Activated T-cell treated with anti-CD3 and anti-CD28 coated beads, Interleukin-2, amount 50 U/mL, for 24 hours (primary cell): ENCODE results near the gene MRM1.
A peak's percentile ranks its signal among the peaks of the same experiment; 100 is the strongest.

Experiments
- DNase-seq: peaks from one replicate; pipeline ENCODE4 v3.0.0-alpha.2; 2020
- H3K27ac Mint-ChIP-seq: 2 replicates; pipeline ENCODE4 v1.8.0; 2020; ENCODE audit warnings: mild to moderate bottlenecking, mixed read lengths
- H3K27me3 Mint-ChIP-seq: 2 replicates; pipeline ENCODE4 v1.8.0; 2020; ENCODE audit warnings: mixed read lengths
- H3K36me3 Mint-ChIP-seq: 2 replicates; pipeline ENCODE4 v1.8.0; 2020; ENCODE audit warnings: low read depth, mixed read lengths
- H3K4me1 Mint-ChIP-seq: 2 replicates; pipeline ENCODE4 v1.8.0; 2020; ENCODE audit warnings: low read depth, mixed read lengths
- H3K4me3 Mint-ChIP-seq: 2 replicates; pipeline ENCODE4 v1.8.0; 2020; ENCODE audit warnings: mild to moderate bottlenecking, moderate library complexity, mixed read lengths
- H3K9me3 Mint-ChIP-seq: 2 replicates; pipeline ENCODE4 v1.8.0; 2020; ENCODE audit warnings: mixed read lengths

The MRM1 gene

DNA sequence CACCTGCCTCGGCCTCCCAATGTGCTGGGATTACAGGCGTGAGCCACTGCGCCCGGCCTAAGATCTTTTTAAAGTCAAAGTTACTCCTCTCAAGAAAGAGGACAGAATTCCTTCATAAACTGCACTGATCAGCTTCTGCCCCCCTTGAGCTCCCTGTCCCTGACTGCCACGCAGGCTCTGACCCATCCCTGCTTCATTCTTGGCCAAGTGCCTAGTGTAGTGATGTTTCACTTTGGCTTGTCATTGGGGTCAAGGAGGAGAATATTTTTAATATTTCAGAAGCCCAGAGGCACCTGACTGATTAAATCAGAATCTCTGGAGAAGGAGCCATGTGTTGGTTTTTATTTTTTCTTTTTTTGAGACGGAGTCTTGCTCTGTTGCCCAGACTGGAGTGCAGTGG lies 9.1 kb downstream of the MRM1 start:
- H3K27ac Mint-ChIP-seq, result no peak overlapping the region
- H3K4me3 Mint-ChIP-seq, result no peak overlapping the region
- no peaks in the 10 kb centered on the region for H3K9me3 Mint-ChIP-seq
- peaks cover 43% of the 10 kb centered on the region for H3K36me3 Mint-ChIP-seq
- DNase-seq, result no peak
- H3K4me1 Mint-ChIP-seq, result peaks cover 27% of the 10 kb centered on the region
- H3K27me3 Mint-ChIP-seq, result no peaks in the 10 kb centered on the region

DNA sequence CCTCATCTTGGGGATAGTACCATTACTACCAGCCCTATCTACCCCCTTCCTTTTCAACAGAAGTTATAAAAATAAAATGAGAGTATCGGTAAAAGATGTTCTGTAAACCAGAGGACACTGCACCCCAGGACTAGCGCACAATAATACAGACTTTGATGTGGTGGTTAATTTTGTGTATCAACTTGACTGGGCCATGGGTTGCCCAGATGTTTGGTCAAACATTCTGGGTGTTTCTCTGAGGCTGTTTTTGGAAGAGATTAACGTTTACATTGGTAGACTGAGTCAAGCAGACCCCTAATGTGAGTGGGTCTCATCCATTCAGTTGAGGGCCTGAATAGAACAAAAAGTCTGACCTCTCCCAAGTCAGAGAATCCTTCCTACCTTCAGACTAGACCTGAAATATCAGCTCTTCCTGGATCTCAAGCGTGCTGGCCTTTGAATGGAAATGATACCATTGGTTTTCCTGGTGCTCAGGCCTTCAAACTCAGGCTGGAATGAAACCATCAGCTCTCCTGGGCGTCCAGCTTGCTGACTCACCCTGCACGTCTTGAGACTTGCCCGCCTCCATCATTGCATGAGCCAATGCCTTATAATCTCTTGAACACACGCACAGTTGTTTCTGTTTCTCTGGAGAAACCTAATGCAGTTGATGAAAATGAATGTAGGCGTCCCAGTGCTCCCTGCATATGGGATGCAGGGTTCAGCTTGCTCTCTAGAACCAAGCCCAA lies 10.1 kb downstream of the MRM1 start:
- Mint-ChIP-seq H3K4me3 (no peak overlapping the region), H3K27me3 (no peaks in the 10 kb centered on the region), H3K9me3 (no peaks in the 10 kb centered on the region), H3K27ac (no peak overlapping the region), H3K36me3 (peaks cover 33% of the 10 kb centered on the region), H3K4me1 (peaks cover 20% of the 10 kb centered on the region)
- DNase-seq, result no peak

DNA sequence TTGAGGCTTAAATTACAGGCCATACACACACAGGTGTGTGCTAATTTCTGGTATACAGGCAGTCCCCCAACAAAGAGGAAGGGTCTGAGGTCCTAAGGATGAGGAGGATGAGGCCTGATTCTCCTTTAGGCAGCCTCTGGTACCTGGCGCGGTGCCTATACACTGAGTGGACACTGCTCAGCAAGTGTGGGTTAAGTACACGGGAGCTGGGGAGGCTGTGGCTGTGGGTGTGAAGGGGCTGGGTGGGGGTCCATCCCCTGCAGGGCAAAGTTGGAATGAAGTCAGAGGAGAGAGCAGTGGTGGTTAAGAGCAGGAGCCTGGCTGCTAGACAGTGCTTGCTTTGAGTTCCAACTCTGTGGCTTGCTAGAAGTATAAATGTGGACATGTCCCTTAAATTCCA lies 10.9 kb downstream of the MRM1 start:
- no peaks in the 10 kb centered on the region for H3K27me3 Mint-ChIP-seq
- peaks cover 20% of the 10 kb centered on the region for H3K4me1 Mint-ChIP-seq
- H3K4me3 Mint-ChIP-seq, result no peak overlapping the region
- no peak overlapping the region for H3K27ac Mint-ChIP-seq
- DNase-seq, result no peak
- H3K9me3 Mint-ChIP-seq, result no peaks in the 10 kb centered on the region
- H3K36me3 Mint-ChIP-seq, result peaks cover 31% of the 10 kb centered on the region

DNA sequence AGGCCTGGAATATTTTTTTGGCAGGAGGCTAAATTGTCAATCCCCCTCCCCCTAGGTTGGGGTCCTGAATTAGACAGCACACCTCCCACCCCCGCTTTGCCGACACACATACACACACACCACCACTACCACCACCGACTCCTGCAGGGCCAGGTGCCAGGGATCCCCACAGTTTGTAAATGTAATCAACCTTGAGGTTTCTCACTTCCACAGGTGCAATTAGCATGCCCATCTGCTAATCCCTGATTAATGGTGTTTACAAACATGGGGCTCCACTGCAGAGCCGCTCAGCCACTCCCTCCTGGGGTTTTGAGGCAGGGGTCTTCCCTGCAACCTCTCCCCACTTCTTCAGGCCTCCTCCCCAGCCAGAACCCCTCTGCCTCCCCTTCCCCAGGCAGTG lies 11.8 kb downstream of the MRM1 start:
- Mint-ChIP-seq H3K4me3 (no peak overlapping the region), H3K27ac (no peak overlapping the region)

DNA sequence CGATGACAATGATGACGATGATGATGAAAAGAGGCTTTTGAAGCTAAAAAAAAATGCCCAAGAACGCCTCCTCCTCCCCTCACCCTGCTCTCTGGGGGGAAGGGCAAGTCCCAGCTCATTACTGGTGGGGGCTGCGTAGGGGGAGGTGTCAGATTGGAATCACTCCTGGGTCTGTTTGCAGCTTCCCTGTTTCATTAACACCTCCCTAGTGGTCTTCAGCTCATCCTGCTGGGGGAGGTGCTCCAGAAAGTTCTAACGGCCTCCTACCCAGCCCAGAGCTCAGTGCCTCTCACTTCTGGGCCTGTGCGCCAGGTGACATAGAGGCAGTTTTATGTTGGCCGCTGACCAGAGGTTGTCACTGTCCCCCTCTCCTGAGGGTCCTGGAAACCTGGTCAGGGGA lies 12.7 kb downstream of the MRM1 start:
- Mint-ChIP-seq H3K27ac (no peak overlapping the region), H3K36me3 (peaks cover 13% of the 10 kb centered on the region), H3K4me3 (no peak overlapping the region), H3K9me3 (no peaks in the 10 kb centered on the region), H3K27me3 (no peaks in the 10 kb centered on the region), H3K4me1 (peaks cover 4% of the 10 kb centered on the region)
- no peak for DNase-seq

More for the DNA sequence above, 11.8 kb downstream of the MRM1 start:
- no peak for DNase-seq
- Mint-ChIP-seq H3K9me3 (no peaks in the 10 kb centered on the region), H3K27me3 (no peaks in the 10 kb centered on the region), H3K4me1 (peaks cover 13% of the 10 kb centered on the region), H3K36me3 (peaks cover 22% of the 10 kb centered on the region)

DNA sequence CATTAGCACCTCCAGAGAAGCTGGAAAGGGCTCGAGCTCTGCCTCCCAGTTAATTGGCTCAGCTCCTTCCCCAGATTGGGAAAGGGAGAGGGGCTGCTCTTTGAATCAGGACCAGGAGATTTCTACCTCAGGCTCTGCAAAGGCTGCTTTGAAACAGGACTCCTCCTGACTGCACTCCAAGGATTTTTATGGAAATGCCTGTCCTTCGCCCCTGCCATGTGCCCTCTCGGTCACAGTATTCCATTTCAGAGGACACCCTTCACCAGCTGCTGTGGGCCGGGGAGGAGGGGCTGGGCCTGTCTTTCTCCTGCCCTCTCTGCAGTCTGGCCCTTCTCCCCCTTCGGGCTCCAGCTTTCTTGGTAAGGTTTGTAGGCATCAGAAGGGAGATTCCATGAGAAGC lies 13.6 kb downstream of the MRM1 start:
- no peaks in the 10 kb centered on the region for H3K27me3 Mint-ChIP-seq
- DNase-seq, result no peak
- no peak overlapping the region for H3K27ac Mint-ChIP-seq
- H3K36me3 Mint-ChIP-seq, result peaks cover 6% of the 10 kb centered on the region
- H3K4me1 Mint-ChIP-seq, result no peaks in the 10 kb centered on the region
- H3K9me3 Mint-ChIP-seq, result no peaks in the 10 kb centered on the region
- no peak overlapping the region for H3K4me3 Mint-ChIP-seq

DNA sequence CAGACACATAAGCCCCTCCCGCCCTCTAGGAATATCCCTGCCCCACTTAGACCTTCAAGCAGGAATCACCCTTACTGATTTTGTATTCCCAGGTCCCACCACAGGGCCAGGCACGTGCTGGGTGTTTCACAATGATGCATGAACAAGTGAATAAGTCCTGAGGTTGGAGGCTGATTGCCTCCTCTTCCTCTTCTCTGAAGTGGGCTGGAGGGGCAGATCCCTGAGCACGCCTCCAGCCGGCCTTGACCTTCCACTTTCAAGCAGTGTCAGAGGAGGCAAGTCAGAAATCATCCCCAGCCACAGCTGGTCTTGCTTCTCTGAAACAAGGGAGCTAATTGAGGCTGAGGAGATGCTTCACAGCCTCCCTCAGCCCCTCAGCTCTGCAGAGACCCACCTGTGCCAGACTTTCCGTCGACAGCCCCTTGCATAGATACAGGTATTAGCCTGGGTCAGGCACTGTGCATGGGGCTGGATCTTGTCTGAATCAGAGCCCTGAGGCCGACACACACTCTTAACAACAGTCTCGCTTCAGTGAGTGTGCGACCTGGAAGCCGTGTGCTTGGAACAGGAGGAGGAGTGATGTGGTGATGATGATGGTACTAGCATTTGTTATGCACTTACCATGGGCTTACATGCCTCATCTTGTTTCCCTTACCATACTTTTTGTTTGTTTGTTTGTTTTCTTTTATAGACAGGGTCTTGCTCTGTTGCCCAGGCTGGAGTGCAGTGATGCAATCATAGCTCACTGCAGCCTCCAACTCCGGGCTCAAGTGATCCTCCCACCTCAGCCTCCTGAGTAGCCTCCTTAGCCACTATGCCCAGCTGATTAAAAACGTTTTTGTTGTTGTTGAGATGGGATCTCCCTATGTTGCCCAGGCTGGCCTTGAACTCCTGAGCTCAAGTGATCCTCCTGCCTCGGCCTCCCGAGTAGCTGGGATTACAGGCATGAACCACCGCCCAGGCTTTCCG lies 15.0 kb downstream of the MRM1 start:
- Mint-ChIP-seq H3K4me3 (no peak overlapping the region), H3K4me1 (no peaks in the 10 kb centered on the region), H3K27ac (no peak overlapping the region), H3K27me3 (no peaks in the 10 kb centered on the region), H3K9me3 (no peaks in the 10 kb centered on the region), H3K36me3 (peaks cover under 1% of the 10 kb centered on the region)
- DNase-seq, result no peak

DNA sequence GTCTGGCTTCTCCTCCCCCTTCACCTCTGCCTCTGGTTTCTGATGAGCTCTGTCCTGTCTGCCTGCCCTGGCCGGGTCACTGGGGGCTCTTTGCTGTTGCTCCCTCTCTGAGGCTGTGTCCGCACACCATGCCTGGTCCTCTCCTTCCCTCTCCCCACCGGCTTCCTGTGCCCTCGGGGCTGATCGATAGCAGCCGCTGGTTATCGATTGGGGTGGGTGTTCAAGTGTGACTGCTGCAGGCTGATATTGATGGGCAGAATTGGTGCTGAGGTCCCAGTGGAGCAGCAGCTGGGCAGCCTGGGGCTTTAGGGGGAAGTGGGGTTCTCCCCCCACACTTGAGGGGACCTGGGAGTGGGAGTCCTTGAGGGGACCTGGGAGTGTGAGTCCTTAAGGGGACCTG lies 16.4 kb downstream of the MRM1 start:
- no peak for DNase-seq
- Mint-ChIP-seq H3K9me3 (no peaks in the 10 kb centered on the region), H3K27ac (no peak overlapping the region), H3K36me3 (no peaks in the 10 kb centered on the region), H3K4me3 (no peak overlapping the region), H3K27me3 (no peaks in the 10 kb centered on the region), H3K4me1 (no peaks in the 10 kb centered on the region)

DNA sequence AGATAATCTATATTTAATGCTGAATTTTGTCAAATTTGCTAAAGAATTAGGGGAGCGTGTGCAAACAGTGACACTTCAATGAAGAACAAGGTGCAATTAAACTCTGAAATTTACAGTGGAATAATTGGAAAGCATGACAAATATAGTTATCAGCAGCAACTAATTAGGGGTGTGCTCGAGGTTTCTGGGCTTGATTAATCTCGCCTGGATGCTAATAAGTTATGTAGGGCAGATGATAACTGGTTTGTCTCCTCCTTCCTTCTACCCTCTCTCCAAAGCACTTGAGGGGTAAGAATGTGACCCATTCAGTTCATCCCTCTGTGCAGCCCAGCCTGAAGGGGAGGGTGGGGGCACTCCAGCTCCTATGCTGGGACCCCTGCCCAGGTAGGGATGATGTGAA lies 21.9 kb downstream of the MRM1 start:
- Mint-ChIP-seq H3K27me3 (no peaks in the 10 kb centered on the region), H3K36me3 (no peaks in the 10 kb centered on the region), H3K4me1 (no peaks in the 10 kb centered on the region), H3K4me3 (no peak overlapping the region), H3K9me3 (no peaks in the 10 kb centered on the region), H3K27ac (no peak overlapping the region)
- no peak for DNase-seq

DNA sequence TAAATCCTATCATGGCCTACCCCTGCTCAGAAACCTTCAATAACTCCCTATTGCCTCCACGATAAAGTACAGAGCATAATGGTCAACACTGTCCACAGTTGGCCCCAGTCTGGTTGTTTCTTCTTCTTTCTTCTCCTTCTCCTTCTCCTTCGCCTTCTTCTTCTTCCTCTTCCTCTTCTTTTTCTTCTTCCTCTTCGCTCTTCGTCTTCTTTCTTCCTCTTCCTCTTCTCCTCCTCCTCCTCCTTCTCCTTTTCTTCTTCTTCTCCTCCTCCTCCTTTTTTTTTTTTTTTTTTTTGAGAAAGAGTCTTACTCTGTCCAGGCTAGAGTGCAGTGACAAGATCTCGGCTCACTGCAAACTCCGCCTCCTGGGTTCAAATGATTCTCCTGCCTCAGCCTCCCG lies 23.8 kb downstream of the MRM1 start:
- H3K4me3 Mint-ChIP-seq, result no peak overlapping the region
- H3K27ac Mint-ChIP-seq, result no peak overlapping the region
- no peaks in the 10 kb centered on the region for H3K9me3 Mint-ChIP-seq
- DNase-seq, result no peak
- H3K36me3 Mint-ChIP-seq, result no peaks in the 10 kb centered on the region
- peaks cover 2% of the 10 kb centered on the region for H3K4me1 Mint-ChIP-seq
- H3K27me3 Mint-ChIP-seq, result no peaks in the 10 kb centered on the region

DNA sequence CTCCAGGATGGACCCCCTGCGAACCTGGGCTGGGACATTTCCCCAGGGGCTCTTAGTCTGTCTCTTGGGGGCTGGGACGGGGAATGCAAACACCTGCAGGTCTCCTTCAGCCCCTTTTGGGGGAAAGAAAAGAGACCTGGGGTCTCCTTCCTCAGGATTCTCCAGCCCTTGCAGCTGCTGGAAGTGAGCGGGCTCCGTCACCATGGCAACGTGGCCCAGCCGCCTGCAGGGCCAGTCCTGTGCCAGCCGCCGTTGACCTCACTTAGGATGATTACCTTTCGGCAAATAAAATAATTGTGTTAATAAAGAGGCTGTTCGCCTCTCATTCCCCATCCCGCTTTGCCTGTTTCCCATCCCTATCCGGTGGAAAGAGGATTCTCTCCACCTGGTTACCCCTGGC lies 25.7 kb downstream of the MRM1 start:
- Mint-ChIP-seq H3K4me3 (no peak overlapping the region), H3K27ac (no peak overlapping the region), H3K9me3 (no peaks in the 10 kb centered on the region), H3K4me1 (peaks cover 2% of the 10 kb centered on the region), H3K36me3 (no peaks in the 10 kb centered on the region), H3K27me3 (no peaks in the 10 kb centered on the region)
- no peak for DNase-seq

DNA sequence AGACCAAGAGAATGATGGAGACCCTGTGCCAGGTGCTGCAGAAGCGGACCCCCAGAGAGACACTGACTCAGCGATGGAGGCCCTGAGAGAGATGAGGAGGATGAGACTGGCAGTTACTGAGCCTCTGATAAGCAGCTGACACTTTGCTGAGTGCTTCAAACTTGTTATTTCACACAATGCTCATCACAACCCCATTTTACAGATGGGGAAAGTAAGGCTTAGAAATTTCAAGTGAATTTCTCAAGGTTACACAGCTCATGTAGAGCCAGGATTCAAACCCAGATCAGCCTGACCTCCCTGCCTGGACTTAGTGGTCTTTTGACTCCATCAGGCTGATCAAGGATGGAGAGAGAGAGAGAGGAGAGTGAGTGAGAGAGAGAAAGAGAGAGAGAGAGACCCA lies 27.2 kb downstream of the MRM1 start:
- Mint-ChIP-seq H3K4me3 (no peak overlapping the region), H3K9me3 (no peaks in the 10 kb centered on the region), H3K36me3 (no peaks in the 10 kb centered on the region), H3K27me3 (no peaks in the 10 kb centered on the region), H3K27ac (no peak overlapping the region), H3K4me1 (peaks cover 2% of the 10 kb centered on the region)
- DNase-seq, result no peak

DNA sequence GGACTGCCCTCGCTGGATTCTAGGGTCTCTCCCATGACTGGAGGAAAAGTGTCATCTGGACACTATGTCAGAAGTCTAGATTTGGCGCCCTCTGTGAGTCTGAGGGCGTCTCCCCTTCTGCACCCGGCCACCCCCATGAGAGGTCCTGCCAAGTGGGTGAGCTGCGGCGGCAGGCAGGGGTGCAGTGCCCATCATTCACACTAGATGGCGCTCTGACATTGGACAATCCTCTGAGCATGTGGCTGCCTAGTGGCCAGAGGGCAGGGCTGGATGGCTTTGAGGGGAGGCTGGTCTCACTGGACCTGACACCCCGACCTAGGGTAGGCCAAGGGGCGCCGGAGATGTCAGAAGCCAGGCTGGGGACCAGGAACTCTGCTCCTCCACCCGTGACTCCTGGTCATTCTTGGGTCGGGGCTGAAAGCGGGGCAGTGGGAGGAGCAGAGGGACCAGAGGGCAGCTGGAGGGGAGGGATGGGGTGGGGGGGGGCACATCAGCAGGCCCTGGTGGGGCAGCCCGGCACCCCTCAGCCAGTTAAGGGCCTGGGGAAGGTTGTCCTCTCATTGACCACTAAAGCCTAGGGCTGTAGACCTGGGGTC lies 28.0 kb downstream of the MRM1 start:
- Mint-ChIP-seq H3K27ac (no peak overlapping the region), H3K4me1 (peaks cover 2% of the 10 kb centered on the region)

DNA sequence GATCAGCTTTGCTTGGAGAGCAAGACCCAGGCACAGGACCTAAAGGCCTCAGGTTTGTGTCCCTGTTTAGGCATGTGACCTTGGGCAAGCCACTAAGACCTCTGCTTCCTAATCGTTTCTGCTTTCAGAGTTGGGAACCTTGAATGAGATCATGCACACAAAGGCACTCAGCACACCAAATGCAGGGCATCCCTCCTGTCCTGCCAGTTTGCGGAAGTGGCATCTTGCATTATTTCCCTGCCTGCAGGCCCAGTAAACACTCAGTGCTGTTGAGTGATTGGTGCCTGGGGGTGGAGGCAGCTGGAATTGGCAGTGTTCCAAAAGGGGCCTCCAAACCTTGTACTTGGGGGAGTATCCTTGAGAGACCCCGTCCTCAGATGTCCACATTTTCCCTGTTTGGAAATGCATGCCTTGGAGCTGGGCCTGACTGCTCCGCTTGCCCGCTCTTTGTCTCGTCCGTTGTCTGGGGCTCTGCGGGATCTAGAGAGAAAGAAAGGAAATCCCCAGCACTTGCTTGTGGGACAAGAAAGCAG lies 28.7 kb downstream of the MRM1 start:
- no peak for DNase-seq
- Mint-ChIP-seq H3K36me3 (no peaks in the 10 kb centered on the region), H3K27me3 (no peaks in the 10 kb centered on the region), H3K4me1 (peaks cover 2% of the 10 kb centered on the region), H3K4me3 (no peak overlapping the region), H3K9me3 (no peaks in the 10 kb centered on the region), H3K27ac (no peak overlapping the region)

More for the DNA sequence above, 28.0 kb downstream of the MRM1 start:
- H3K27me3 Mint-ChIP-seq, result no peaks in the 10 kb centered on the region
- H3K4me3 Mint-ChIP-seq, result no peak overlapping the region
- H3K9me3 Mint-ChIP-seq, result no peaks in the 10 kb centered on the region
- peak; percentile 90 for DNase-seq
- H3K36me3 Mint-ChIP-seq, result no peaks in the 10 kb centered on the region
